ENCODE measurements around the gene EDN1.

Gene EDN1

DNA sequence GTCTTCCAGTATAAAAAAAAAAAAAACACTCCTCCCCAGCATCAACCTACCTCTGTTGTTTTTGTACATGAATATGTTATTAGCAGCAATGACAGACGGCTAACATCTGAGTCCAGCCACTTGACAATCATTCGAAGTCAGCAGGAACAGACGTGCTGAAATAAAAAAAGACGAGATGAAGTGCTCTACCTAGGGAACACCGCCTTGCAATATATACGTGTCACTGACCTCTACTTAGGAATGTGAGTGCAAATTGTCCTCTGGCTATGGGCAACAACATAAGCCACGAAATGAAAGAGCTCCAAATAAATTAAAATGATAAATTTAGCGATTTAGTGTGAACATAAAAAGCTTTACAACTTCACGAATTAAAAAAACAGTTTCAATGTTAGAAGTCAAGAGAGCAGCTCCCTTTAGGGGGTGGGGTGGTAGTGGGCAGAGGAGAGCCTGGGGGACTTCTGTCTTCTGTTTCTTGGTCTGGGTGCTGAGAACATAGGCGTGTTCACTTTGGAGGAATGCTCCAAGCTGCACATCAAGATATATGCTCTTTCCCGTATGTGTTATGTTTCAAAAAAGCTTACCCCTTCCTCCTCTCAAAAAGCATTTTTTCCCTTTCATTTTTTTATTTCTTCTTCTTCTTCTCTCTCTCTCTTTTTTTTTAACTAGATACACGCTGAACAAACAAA is 23.3 kb downstream of the EDN1 start:
- Histone ChIP-seq H3K9ac (ENCODE audit: low read length) (no peak overlapping the region), H3K27me3 (ENCODE audit: low read length) (peaks cover 7% of the 10 kb centered on the region; the same call in 1 of the 2 replicates), H3K36me3 (ENCODE audit: low read length) (no peaks in the 10 kb centered on the region), H3K9me2 (replicated peaks; ENCODE audit: insufficient read depth, low read length) (no peaks in the 10 kb centered on the region), H3K4me2 (ENCODE audit: low read depth, low read length, poor library complexity, severe bottlenecking) (no peak overlapping the region), H3K4me3 (ENCODE audit: insufficient read depth, low read length, poor library complexity, severe bottlenecking) (no peak overlapping the region), H3K9me3 (ENCODE audit: insufficient read depth, low read length) (no peaks in the 10 kb centered on the region), H3K79me2 (ENCODE audit: insufficient read depth, low read length) (no peaks in the 10 kb centered on the region), H2AFZ (ENCODE audit: low read depth, low read length, severe bottlenecking) (no peak overlapping the region), H3F3A (ENCODE audit: insufficient read depth) (no peaks in the 10 kb centered on the region), H3K27ac (ENCODE audit: low read depth, low read length) (no peak overlapping the region), H4K20me1 (ENCODE audit: low read depth, low read length) (no peaks in the 10 kb centered on the region; the same call in 1 of the 2 replicates)
- no peak for TF ChIP-seq EZH2phosphoT487 (conservative IDR thresholded peaks at IDR 0.05; ENCODE audit: low read length)
- TF ChIP-seq, protein P1, sequence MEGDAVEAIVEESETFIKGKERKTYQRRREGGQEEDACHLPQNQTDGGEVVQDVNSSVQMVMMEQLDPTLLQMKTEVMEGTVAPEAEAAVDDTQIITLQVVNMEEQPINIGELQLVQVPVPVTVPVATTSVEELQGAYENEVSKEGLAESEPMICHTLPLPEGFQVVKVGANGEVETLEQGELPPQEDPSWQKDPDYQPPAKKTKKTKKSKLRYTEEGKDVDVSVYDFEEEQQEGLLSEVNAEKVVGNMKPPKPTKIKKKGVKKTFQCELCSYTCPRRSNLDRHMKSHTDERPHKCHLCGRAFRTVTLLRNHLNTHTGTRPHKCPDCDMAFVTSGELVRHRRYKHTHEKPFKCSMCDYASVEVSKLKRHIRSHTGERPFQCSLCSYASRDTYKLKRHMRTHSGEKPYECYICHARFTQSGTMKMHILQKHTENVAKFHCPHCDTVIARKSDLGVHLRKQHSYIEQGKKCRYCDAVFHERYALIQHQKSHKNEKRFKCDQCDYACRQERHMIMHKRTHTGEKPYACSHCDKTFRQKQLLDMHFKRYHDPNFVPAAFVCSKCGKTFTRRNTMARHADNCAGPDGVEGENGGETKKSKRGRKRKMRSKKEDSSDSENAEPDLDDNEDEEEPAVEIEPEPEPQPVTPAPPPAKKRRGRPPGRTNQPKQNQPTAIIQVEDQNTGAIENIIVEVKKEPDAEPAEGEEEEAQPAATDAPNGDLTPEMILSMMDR (IDR thresholded peaks at IDR 0.05; ENCODE audit: insufficient read depth, low read length, poor library complexity, severe bottlenecking): no peak

DNA sequence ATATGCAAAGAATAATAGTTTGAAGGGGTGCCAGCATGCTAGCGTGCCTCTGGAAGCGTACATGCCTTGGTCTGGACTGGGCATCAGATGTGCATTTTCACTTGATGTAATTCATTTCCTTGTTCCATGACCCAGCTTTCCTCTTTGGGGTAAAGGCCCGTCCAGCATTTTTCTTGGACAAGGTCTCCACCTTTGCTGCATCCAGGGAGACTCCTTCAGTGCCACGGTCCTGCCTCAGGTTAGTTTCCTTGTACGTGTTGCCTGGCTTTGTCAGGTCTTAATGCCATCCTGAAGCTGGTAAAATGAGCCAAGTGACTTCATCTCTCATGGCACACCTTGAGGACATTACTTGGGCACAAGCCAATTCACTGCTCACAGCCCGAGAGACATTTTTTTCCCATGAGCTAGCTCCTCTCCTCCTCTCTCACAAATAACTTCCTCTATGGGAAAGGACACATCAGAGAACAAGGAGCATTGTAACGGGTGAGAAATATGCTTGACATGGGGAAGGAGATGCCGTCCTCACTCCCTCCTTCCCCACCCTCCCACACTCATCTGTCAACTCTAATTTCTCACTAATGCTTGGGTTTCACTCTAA is 23.9 kb downstream of the EDN1 start:
- H3K9me2 ChIP-seq (replicated peaks; ENCODE audit: insufficient read depth, low read length): no peaks in the 10 kb centered on the region
- H3K79me2 ChIP-seq (ENCODE audit: insufficient read depth, low read length): no peaks in the 10 kb centered on the region
- no peak overlapping the region for H3K27ac ChIP-seq (ENCODE audit: low read depth, low read length)
- no peaks in the 10 kb centered on the region for H3K9me3 ChIP-seq (ENCODE audit: insufficient read depth, low read length)
- no peaks in the 10 kb centered on the region for H3F3A ChIP-seq (ENCODE audit: insufficient read depth)
- H3K27me3 ChIP-seq (ENCODE audit: low read length): peaks cover 7% of the 10 kb centered on the region; the same call in 1 of the 2 replicates
- no peak overlapping the region for H3K4me2 ChIP-seq (ENCODE audit: low read depth, low read length, poor library complexity, severe bottlenecking)
- no peaks in the 10 kb centered on the region; the same call in 1 of the 2 replicates for H4K20me1 ChIP-seq (ENCODE audit: low read depth, low read length)
- no peak overlapping the region for H2AFZ ChIP-seq (ENCODE audit: low read depth, low read length, severe bottlenecking)
- no peak overlapping the region for H3K9ac ChIP-seq (ENCODE audit: low read length)
- TF ChIP-seq, protein P1 (IDR thresholded peaks at IDR 0.05; ENCODE audit: insufficient read depth, low read length, poor library complexity, severe bottlenecking): no peak
- no peak for TF ChIP-seq EZH2phosphoT487 (conservative IDR thresholded peaks at IDR 0.05; ENCODE audit: low read length)
- no peaks in the 10 kb centered on the region for H3K36me3 ChIP-seq (ENCODE audit: low read length)
- no peak overlapping the region for H3K4me3 ChIP-seq (ENCODE audit: insufficient read depth, low read length, poor library complexity, severe bottlenecking)

DNA sequence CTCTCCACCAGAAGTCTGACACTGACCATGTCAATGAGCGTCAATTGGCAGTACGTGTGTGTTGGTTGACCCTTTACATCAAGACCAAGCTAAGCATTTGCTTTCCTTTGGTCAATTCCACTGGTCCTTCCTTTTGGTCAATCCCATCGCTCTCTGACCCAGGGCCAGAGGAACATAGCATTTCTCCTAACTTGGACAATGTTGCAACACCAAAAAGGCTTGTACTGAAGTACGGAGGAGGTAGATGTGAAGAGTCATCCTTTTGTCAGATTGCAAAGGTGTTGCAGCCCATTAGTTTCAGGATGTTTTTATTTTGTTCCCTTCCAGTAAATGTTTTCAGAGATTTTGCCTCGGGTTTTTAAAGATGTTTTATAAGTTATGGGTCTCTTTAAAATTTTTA is 24.6 kb downstream of the EDN1 start:
- H3K9me3 ChIP-seq (ENCODE audit: insufficient read depth, low read length): no peaks in the 10 kb centered on the region
- H3K79me2 ChIP-seq (ENCODE audit: insufficient read depth, low read length): no peaks in the 10 kb centered on the region
- no peak overlapping the region for H3K4me2 ChIP-seq (ENCODE audit: low read depth, low read length, poor library complexity, severe bottlenecking)
- no peaks in the 10 kb centered on the region for H3F3A ChIP-seq (ENCODE audit: insufficient read depth)
- H3K27ac ChIP-seq (ENCODE audit: low read depth, low read length): no peak overlapping the region
- H3K9ac ChIP-seq (ENCODE audit: low read length): no peak overlapping the region
- TF ChIP-seq EZH2phosphoT487 (conservative IDR thresholded peaks at IDR 0.05; ENCODE audit: low read length): no peak
- TF ChIP-seq, protein P1 (IDR thresholded peaks at IDR 0.05; ENCODE audit: insufficient read depth, low read length, poor library complexity, severe bottlenecking): no peak
- H3K9me2 ChIP-seq (replicated peaks; ENCODE audit: insufficient read depth, low read length): no peaks in the 10 kb centered on the region
- no peaks in the 10 kb centered on the region; the same call in 1 of the 2 replicates for H4K20me1 ChIP-seq (ENCODE audit: low read depth, low read length)
- H3K27me3 ChIP-seq (ENCODE audit: low read length): peaks cover 7% of the 10 kb centered on the region; the same call in 1 of the 2 replicates
- no peak overlapping the region for H3K4me3 ChIP-seq (ENCODE audit: insufficient read depth, low read length, poor library complexity, severe bottlenecking)
- no peaks in the 10 kb centered on the region for H3K36me3 ChIP-seq (ENCODE audit: low read length)
- H2AFZ ChIP-seq (ENCODE audit: low read depth, low read length, severe bottlenecking): no peak overlapping the region

Data from SU-DHL-6 (cell line).